Mesenchymal stem cell (in vitro differentiated cells and primary cell): ENCODE results near the gene CWC25.

ENCODE experiments used
- DNase-seq: peaks from one replicate; pipeline ENCODE4 v3.0.0-alpha.2; 2013
- H2AFZ ChIP-seq: one replicate; pipeline ENCODE4 v1.6.1; 2013; ENCODE audit warnings: low read depth, mild to moderate bottlenecking, control low read depth, inconsistent platforms, low read length, moderate library complexity
- H2AK5ac ChIP-seq: 2 replicates; pipeline ENCODE4 v1.6.1; 2013; ENCODE audit warnings: low read length, moderate library complexity, mild to moderate bottlenecking, inconsistent platforms; ENCODE audit not compliant: severe bottlenecking
- H2BK120ac ChIP-seq: one replicate; pipeline ENCODE4 v1.6.1; 2013; ENCODE audit warnings: low read depth, mild to moderate bottlenecking, inconsistent platforms, low read length, moderate library complexity
- H2BK12ac ChIP-seq, 2 experiments: one replicate each; pipeline ENCODE4 v1.6.1; 2013; ENCODE audit warnings: inconsistent platforms in 2 of 2, low read length in 2 of 2, mild to moderate bottlenecking in 2 of 2, moderate library complexity in 2 of 2, control low read depth in 1 of 2
- H2BK15ac ChIP-seq: one replicate; pipeline ENCODE4 v1.6.1; 2013; ENCODE audit warnings: mild to moderate bottlenecking, low read depth, inconsistent platforms; ENCODE audit not compliant: poor library complexity, severe bottlenecking
- H2BK5ac ChIP-seq: 2 replicates; pipeline ENCODE4 v1.6.1; 2013; ENCODE audit warnings: low read depth, mild to moderate bottlenecking, low read length, control low read depth, inconsistent platforms; ENCODE audit not compliant: poor library complexity, severe bottlenecking
- H3K14ac ChIP-seq, 2 experiments: one replicate each; pipeline ENCODE4 v1.6.1; 2013; ENCODE audit warnings: inconsistent platforms in 2 of 2, low read length in 2 of 2, control low read depth in 1 of 2, mild to moderate bottlenecking in 1 of 2, moderate library complexity in 1 of 2
- H3K18ac ChIP-seq, 2 experiments: one replicate each; pipeline ENCODE4 v1.6.1; 2013; ENCODE audit warnings: inconsistent platforms in 2 of 2, low read length in 2 of 2, control low read depth in 1 of 2, low read depth in 1 of 2, mild to moderate bottlenecking in 1 of 2
- H3K23ac ChIP-seq, 2 experiments: one replicate each; pipeline ENCODE4 v1.6.1; 2013; ENCODE audit warnings: inconsistent platforms in 2 of 2, low read length in 2 of 2, mild to moderate bottlenecking in 2 of 2, moderate library complexity in 2 of 2, control low read depth in 1 of 2
- H3K27ac ChIP-seq: 2 replicates; pipeline ENCODE4 v1.5.1; 2013; ENCODE audit warnings: mild to moderate bottlenecking, moderate library complexity, low read length, control low read depth, inconsistent platforms; ENCODE audit not compliant: poor library complexity, severe bottlenecking
- H3K27me3 ChIP-seq, 2 experiments: 2 replicates each; pipeline versions ENCODE4 v1.6.1 to v1.7.0; 2013; ENCODE audit warnings: low read length in 2 of 2, mild to moderate bottlenecking in 2 of 2, moderate library complexity in 2 of 2, control low read depth in 1 of 2, inconsistent platforms in 1 of 2; ENCODE audit not compliant: control insufficient read depth in 1 of 2, insufficient read depth in 1 of 2
- H3K36me3 ChIP-seq, 2 experiments: 2 replicates each; pipeline versions ENCODE4 v1.6.1 to v1.7.0; 2013; ENCODE audit warnings: low read length in 2 of 2, control low read depth in 1 of 2, inconsistent platforms in 1 of 2, low read depth in 1 of 2, mild to moderate bottlenecking in 1 of 2; ENCODE audit not compliant: insufficient read depth in 2 of 2, control insufficient read depth in 1 of 2
- H3K4ac ChIP-seq, 2 experiments: one replicate each; pipeline ENCODE4 v1.6.1; 2013; ENCODE audit warnings: inconsistent platforms in 2 of 2, low read length in 2 of 2, mild to moderate bottlenecking in 2 of 2, moderate library complexity in 2 of 2, control low read depth in 1 of 2, low read depth in 1 of 2
- H3K4me1 ChIP-seq: 2 replicates; pipeline ENCODE4 v1.6.1; 2013; ENCODE audit warnings: low read depth, low read length, control low read depth; ENCODE audit not compliant: control insufficient read depth, insufficient read depth
- H3K4me2 ChIP-seq: 2 replicates; pipeline ENCODE4 v1.6.1; 2013; ENCODE audit warnings: low read length, mild to moderate bottlenecking, inconsistent platforms; ENCODE audit not compliant: poor library complexity, severe bottlenecking
- H3K4me3 ChIP-seq, 2 experiments: 2 replicates each; pipeline versions ENCODE4 v1.5.1 to v1.7.0; 2013; ENCODE audit warnings: low read length in 2 of 2, mild to moderate bottlenecking in 2 of 2, control low read depth in 1 of 2, low read depth in 1 of 2; ENCODE audit not compliant: insufficient read depth in 1 of 2
- H3K79me1 ChIP-seq: replicated peaks from 2 replicates; pipeline ENCODE4 v1.6.1; 2013; ENCODE audit warnings: mild to moderate bottlenecking, control low read depth, low read length, inconsistent platforms; ENCODE audit not compliant: poor library complexity, severe bottlenecking
- H3K9ac ChIP-seq: 2 replicates; pipeline ENCODE4 v1.7.0; 2013; ENCODE audit warnings: mild to moderate bottlenecking, low read length, moderate library complexity
- H3K9me3 ChIP-seq: 2 replicates; pipeline ENCODE4 v1.7.0; 2013; ENCODE audit warnings: mild to moderate bottlenecking, low read length; ENCODE audit not compliant: control insufficient read depth
- H4K8ac ChIP-seq: one replicate; pipeline ENCODE4 v1.6.1; 2013; ENCODE audit warnings: inconsistent platforms, mild to moderate bottlenecking, low read length, moderate library complexity
- H4K91ac ChIP-seq: one replicate; pipeline ENCODE4 v1.6.1; 2013; ENCODE audit warnings: mild to moderate bottlenecking, low read length, inconsistent platforms
- WGBS: methylation state at CpG from one replicate; pipeline ENCODE4 v1.1.7; 2013; ENCODE audit warnings: mixed read lengths; 5-methylcytosine and 5-hydroxymethylcytosine counted together

CWC25 gene

DNA sequence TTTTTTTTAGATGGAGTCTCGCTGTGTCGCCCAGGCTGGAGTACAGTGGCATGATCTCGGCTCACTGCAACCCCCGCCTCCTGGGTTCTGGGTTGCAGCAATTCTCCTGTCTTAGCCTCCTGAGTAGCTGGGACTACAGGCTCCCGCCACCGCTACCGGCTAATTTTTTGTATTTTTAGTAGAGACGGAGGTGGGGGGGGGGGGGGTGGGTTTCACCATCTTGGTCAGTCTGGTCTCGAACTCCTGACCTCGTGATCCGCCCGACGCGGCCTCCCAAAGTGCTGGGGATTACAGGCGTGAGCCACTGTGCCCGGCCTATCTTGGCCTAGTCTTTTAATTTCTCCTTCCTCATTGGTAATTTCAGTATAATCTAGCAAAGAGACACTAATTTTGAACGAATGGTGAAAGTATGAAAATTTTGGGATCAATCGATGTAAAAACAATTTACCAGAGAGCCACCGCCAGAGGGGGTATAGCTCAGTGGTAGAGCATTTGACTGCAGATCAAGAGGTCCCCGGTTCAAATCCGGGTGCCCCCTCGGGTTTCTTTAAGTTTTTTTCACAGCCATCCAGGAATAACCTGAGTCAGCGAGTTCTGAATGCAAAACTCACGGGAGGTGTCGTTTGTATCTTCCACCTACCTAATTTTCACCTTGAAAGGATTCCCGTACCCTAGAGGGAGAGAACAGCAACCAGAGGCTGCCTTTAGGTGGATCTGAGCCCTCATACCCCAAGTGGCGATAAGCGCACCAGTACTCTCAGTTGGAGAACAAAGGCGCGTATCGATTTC lies 42.3 kb upstream of the CWC25 start:
- peak overlapping the region; percentile 96 for H3K27ac ChIP-seq
- no peak overlapping the region for H3K14ac ChIP-seq
- H3K4me2 ChIP-seq, result peak overlapping the region; percentile 56
- 21% methylated on average over 22 of the region's 31 CpGs for WGBS
- H2BK120ac ChIP-seq, result no peak overlapping the region
- H3K4ac ChIP-seq, result no peak overlapping the region
- H3K9ac ChIP-seq, result peak overlapping the region; percentile 99
- H3K18ac ChIP-seq, result peak overlapping the region in 1 of 2 experiments; percentile 73
- no peak overlapping the region for H3K23ac ChIP-seq
- peaks cover 20% of the 10 kb centered on the region for H3K4me1 ChIP-seq
- no peaks in the 10 kb centered on the region for H3K9me3 ChIP-seq
- no peak overlapping the region for H2BK15ac ChIP-seq
- H3K36me3 ChIP-seq, result peaks cover 4 to 5% of the 10 kb centered on the region in 2 experiments
- H2AFZ ChIP-seq, result no peak overlapping the region
- H4K91ac ChIP-seq, result no peak overlapping the region
- H4K8ac ChIP-seq, result peak overlapping the region; percentile 88
- H2AK5ac ChIP-seq, result peak overlapping the region; percentile 85
- DNase-seq, result peak; percentile 85
- peak overlapping the region; percentile 48 to 69 for H2BK12ac ChIP-seq
- H3K27me3 ChIP-seq, result no peaks in the 10 kb centered on the region
- no peak overlapping the region for H2BK5ac ChIP-seq
- no peaks in the 10 kb centered on the region for H3K79me1 ChIP-seq
- H3K4me3 ChIP-seq, result peak overlapping the region in 1 of 2 experiments; percentile 97

DNA sequence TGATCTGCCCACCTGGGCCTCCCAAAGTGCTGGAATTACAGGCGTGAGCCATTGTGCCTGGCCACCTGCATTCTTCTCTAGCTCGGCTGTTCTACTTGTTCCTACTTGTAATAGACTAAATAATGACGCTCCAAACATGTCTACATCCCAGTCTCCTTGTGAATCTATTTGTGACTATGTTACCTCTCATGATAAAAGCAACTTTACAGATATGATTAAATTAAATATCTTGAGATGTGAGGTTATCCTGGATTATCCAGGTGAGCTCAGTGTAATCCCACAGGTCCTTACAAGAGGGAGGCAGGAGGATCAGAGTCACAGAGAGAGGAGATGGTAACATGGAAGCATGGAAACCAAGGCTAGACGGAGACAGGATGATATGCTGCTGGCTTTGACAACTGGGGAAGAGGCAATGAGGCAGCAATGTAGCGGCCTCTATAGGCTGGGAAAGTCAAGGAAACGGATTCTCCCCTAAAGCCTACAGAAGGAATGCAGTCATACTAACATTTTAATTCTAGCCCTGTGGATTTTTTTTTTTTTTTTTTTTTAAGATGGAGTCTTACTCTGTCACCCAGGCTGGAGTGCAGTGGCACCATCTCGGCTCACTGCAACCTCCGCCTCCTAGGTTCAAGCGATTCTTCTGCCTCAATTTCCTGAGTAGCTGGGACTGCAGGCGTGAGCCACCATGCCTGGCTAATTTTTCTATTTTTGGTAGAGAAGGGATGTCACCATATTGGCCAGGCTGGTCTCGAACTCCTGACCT lies 39.7 kb upstream of the CWC25 start:
- H3K4ac ChIP-seq, result no peak overlapping the region
- peak; percentile 68 for DNase-seq
- H2BK15ac ChIP-seq, result no peak overlapping the region
- H3K9ac ChIP-seq, result no peak overlapping the region
- peak overlapping the region in 1 of 2 experiments; percentile 43 for H2BK12ac ChIP-seq
- no peak overlapping the region for H3K4me3 ChIP-seq
- 73% methylated on average over 8 of the region's 11 CpGs for WGBS
- no peak overlapping the region for H2AK5ac ChIP-seq
- no peaks in the 10 kb centered on the region for H3K79me1 ChIP-seq
- H3K4me1 ChIP-seq, result peaks cover 11% of the 10 kb centered on the region
- no peak overlapping the region for H4K8ac ChIP-seq
- H3K9me3 ChIP-seq, result no peaks in the 10 kb centered on the region
- H3K14ac ChIP-seq, result no peak overlapping the region
- no peak overlapping the region for H3K23ac ChIP-seq
- H2BK120ac ChIP-seq, result no peak overlapping the region
- H3K27ac ChIP-seq, result no peak overlapping the region
- no peak overlapping the region for H2AFZ ChIP-seq
- no peaks in the 10 kb centered on the region for H3K36me3 ChIP-seq
- H3K27me3 ChIP-seq, result no peaks in the 10 kb centered on the region
- peak overlapping the region in 1 of 2 experiments; percentile 46 for H3K18ac ChIP-seq
- H3K4me2 ChIP-seq, result no peak overlapping the region
- no peak overlapping the region for H2BK5ac ChIP-seq
- no peak overlapping the region for H4K91ac ChIP-seq

DNA sequence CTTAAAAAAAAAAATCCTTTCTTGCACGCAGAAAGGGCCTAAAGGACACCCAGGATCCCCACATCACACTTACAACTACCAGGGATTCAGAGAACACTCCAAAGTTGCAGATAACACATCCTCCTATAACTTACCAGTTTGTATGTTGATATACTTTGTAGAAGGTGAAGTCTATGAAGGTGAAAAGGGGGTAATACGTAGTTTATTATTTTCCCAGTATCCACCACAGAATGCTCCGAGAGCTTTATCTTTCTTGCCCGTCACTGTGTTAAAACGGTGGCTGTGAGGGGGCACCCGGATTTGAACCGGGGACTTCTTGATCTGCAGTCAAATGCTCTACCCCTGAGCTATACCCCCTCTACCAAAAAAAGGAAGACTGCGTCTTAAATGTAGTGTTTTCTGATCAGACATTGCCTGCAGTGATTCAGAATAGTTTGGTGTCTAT lies 36.3 kb upstream of the CWC25 start:
- H3K14ac ChIP-seq, result no peak overlapping the region
- no peak overlapping the region for H2BK15ac ChIP-seq
- no peak overlapping the region for H3K27ac ChIP-seq
- no peaks in the 10 kb centered on the region for H3K27me3 ChIP-seq
- no peaks in the 10 kb centered on the region for H3K36me3 ChIP-seq
- no peak overlapping the region for H3K4me2 ChIP-seq
- WGBS, result 93% methylated on average over 8 of the region's 8 CpGs
- H3K4ac ChIP-seq, result no peak overlapping the region
- no peak overlapping the region for H2BK120ac ChIP-seq
- H2AK5ac ChIP-seq, result no peak overlapping the region
- no peak overlapping the region for H2BK12ac ChIP-seq
- no peak overlapping the region for H3K9ac ChIP-seq
- H3K23ac ChIP-seq, result no peak overlapping the region
- peaks cover 3% of the 10 kb centered on the region for H3K4me1 ChIP-seq
- no peak overlapping the region for H2AFZ ChIP-seq
- H4K8ac ChIP-seq, result no peak overlapping the region
- no peaks in the 10 kb centered on the region for H3K79me1 ChIP-seq
- no peak overlapping the region for H3K18ac ChIP-seq
- no peak overlapping the region for H4K91ac ChIP-seq
- no peak for DNase-seq
- no peaks in the 10 kb centered on the region for H3K9me3 ChIP-seq
- no peak overlapping the region for H2BK5ac ChIP-seq
- no peak overlapping the region for H3K4me3 ChIP-seq

DNA sequence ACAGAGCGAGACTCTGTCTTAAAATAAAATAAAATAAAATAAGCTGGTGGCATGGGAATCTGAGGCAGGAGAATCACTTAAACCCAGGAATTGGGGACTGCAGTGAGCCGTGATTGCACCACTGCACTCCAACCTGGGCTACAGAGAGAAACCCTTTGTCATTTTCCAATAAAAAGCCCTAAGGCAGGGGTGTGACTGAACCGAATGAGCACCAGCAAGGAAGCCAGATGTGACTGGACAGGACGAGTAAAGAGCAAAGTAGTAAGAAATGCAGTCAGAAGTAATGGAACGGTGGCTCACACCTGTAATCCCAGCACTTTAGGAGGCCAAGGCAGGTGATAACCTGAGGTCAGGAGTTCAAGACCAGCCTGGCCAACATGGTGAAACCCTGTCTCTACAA lies 32.1 kb upstream of the CWC25 start:
- no peak overlapping the region for H2BK120ac ChIP-seq
- H3K4me3 ChIP-seq, result no peak overlapping the region
- H3K27me3 ChIP-seq, result no peaks in the 10 kb centered on the region
- H2BK12ac ChIP-seq, result no peak overlapping the region
- H3K4me2 ChIP-seq, result no peak overlapping the region
- no peak overlapping the region for H3K9ac ChIP-seq
- no peak overlapping the region for H2BK5ac ChIP-seq
- no peak for DNase-seq
- no peak overlapping the region for H4K91ac ChIP-seq
- no peak overlapping the region for H3K23ac ChIP-seq
- H3K18ac ChIP-seq, result no peak overlapping the region
- 82% methylated on average over 5 of the region's 5 CpGs for WGBS
- H3K79me1 ChIP-seq, result no peaks in the 10 kb centered on the region
- peaks cover 3% of the 10 kb centered on the region for H3K4me1 ChIP-seq
- H3K36me3 ChIP-seq, result peaks cover 3 to 6% of the 10 kb centered on the region in 2 experiments
- H4K8ac ChIP-seq, result no peak overlapping the region
- no peak overlapping the region for H3K14ac ChIP-seq
- H2BK15ac ChIP-seq, result no peak overlapping the region
- H2AK5ac ChIP-seq, result no peak overlapping the region
- H3K27ac ChIP-seq, result no peak overlapping the region
- no peak overlapping the region for H2AFZ ChIP-seq
- H3K4ac ChIP-seq, result no peak overlapping the region
- no peaks in the 10 kb centered on the region for H3K9me3 ChIP-seq
